ENCODE measurements around the gene KRTAP9-6.
"Not testable (repeated sequence)": the region's sequence is repeated elsewhere in the genome, so short reads cannot be mapped to it uniquely, and the experiment has no call there.

KRTAP9-6 gene, protein sequence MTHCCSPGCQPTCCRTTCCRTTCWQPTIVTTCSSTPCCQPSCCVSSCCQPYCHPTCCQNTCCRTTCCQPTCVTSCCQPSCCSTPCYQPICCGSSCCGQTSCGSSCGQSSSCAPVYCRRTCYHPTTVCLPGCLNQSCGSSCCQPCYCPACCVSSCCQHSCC

DNA sequence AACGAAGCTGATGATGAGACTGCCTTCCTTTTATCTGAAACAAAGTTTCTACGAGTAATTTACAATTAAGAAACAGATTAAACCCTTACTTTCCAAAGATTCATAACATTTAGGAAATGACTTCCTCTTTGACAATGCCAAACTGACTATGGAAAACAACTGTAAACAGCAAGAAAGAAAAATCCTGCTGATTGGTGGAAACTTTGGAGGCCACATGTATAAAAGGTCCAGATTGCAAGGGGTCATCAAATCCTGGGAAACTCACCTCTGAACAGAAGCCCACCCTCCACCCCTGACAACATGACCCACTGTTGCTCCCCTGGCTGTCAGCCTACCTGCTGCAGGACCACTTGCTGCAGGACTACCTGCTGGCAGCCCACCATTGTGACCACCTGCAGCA, at the start of gene KRTAP9-6:
KRTAP9-6 (plus strand) TSS at position 301 of the 400 bp plus-strand sequence; CDS start at position 301, 0 bp downstream.
- H3K27me3 Mint-ChIP-seq: peaks cover 3% of the 10 kb centered on the region
- H3K36me3 Mint-ChIP-seq: peaks cover 7% of the 10 kb centered on the region

DNA sequence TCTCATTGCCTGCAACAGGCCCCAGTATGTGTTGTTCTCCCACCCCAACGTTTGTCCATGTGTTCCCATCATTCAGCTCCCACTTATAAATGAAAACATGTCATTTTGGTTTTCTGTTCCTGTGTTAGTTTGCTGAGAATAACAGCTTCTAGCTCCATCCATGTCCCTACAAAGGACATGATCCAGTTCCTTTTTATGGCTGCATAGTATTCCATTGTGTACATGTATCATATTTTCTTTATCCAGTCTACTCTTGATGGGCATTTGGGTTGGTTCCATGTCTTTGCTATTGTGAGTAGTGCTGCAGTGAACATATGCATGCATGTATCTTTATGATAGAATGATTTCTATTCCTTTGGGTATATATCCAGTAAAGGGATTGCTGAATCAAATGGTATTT, 49.5 kb upstream of the KRTAP9-6 start:
- H3K4me3 Mint-ChIP-seq: no peak overlapping the region
- H3K4me1 Mint-ChIP-seq (ENCODE audit: low read depth): peaks cover 11% of the 10 kb centered on the region
- H3K27me3 Mint-ChIP-seq: peaks cover 4% of the 10 kb centered on the region
- peaks cover 2% of the 10 kb centered on the region for H3K36me3 Mint-ChIP-seq
- no peak overlapping the region for H3K27ac Mint-ChIP-seq
- no peaks in the 10 kb centered on the region for H3K9me3 Mint-ChIP-seq (ENCODE audit: low read depth)

More for the DNA sequence above, at the start of gene KRTAP9-6:
- H3K27ac Mint-ChIP-seq: no peak within 1 kb of the TSS
- no peak within 1 kb of the TSS for H3K4me3 Mint-ChIP-seq
- H3K9me3 Mint-ChIP-seq (ENCODE audit: low read depth): no peaks in the 10 kb centered on the region
- peaks cover 13% of the 10 kb centered on the region for H3K4me1 Mint-ChIP-seq (ENCODE audit: low read depth)

DNA sequence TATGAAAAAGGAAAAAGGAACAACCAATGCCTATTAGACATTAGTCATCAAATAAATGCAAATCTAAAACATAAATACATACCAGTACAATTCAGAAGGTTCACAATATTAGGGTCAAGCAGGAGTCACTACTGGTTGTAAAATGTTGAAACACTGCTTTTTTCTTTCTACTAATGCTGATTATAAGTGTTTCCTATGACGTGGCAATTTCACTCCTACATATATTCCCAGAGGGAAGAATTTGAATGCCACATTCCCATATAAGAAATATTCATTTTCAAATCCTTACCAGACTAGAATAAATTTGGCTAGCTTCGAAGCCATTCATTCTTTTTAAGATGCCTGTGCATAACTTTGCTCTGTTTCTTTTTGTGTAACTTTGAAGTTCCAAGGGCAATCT, 41.4 kb upstream of the KRTAP9-6 start:
- peaks cover 2% of the 10 kb centered on the region for H3K36me3 Mint-ChIP-seq
- peaks cover 2% of the 10 kb centered on the region for H3K27me3 Mint-ChIP-seq
- H3K9me3 Mint-ChIP-seq (ENCODE audit: low read depth): no peaks in the 10 kb centered on the region
- peaks cover 2% of the 10 kb centered on the region for H3K4me1 Mint-ChIP-seq (ENCODE audit: low read depth)
- no peak overlapping the region for H3K4me3 Mint-ChIP-seq
- H3K27ac Mint-ChIP-seq: no peak overlapping the region

DNA sequence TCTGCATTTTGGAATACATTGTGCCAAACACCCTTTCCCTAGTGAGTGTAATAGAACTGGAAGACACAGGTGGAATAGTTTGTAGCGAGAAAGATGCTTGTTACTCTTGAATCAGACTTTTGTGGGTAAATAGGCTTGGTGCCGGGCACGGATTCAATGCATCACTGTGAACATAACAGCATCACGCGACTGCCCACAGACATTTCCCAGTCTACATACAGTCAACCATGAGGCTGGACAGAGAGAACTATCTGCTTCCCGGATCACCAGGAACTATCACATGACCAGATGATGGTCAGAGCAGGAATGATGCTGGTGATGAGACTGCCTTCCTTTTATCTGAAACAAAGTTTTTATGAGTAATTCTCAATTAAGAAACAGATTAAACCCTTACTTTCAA, 39.1 kb upstream of the KRTAP9-6 start:
- Mint-ChIP-seq H3K4me1 (ENCODE audit: low read depth) (peaks cover 7% of the 10 kb centered on the region), H3K27ac (no peak overlapping the region), H3K36me3 (no peaks in the 10 kb centered on the region), H3K4me3 (no peak overlapping the region), H3K9me3 (ENCODE audit: low read depth) (no peaks in the 10 kb centered on the region), H3K27me3 (peaks cover 2% of the 10 kb centered on the region)

DNA sequence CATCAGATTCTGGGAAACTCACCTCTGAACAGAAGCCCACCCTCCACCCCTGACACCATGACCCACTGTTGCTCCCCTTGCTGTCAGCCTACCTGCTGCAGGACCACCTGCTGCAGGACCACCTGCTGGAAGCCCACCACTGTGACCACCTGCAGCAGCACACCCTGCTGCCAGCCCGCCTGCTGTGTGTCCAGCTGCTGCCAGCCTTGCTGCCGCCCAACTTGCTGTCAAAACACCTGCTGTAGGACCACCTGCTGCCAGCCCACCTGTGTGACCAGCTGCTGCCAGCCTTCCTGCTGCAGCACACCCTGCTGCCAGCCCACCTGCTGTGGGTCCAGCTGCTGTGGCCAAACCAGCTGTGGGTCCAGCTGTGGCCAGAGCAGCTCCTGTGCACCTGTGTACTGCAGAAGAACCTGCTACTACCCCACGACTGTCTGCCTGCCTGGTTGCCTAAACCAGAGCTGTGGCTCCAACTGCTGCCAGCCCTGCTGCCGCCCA, 38.5 kb upstream of the KRTAP9-6 start, which contains the start of gene KRTAP9-2:
KRTAP9-2 (plus strand) TSS at position 51 of the 498 bp plus-strand sequence; CDS start at position 58, 7 bp downstream.
- H3K36me3 Mint-ChIP-seq; H3K27ac Mint-ChIP-seq; H3K4me1 Mint-ChIP-seq (ENCODE audit: low read depth); H3K27me3 Mint-ChIP-seq; H3K4me3 Mint-ChIP-seq; H3K9me3 Mint-ChIP-seq (ENCODE audit: low read depth): not testable (repeated sequence)

DNA sequence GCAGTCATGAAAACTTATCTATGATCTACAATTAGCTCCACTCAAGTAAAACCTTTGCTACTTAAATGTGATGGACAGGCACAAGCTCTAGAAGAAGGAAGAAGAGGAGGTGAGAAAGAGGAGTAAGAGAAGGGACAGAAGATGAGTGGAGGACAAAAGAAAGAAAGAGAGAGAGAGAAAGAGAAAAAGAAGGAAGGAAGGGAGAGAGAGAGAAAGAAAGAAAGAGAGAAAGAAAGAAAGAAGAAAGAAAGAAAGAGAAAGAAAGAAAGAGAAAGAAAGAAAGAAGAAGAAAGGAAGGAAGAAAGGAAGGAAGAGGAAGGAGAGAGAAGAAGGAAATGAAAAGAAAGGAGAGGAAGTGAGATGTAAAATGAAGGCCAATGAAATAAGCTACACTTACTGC, 35.1 kb upstream of the KRTAP9-6 start:
- Mint-ChIP-seq H3K9me3 (ENCODE audit: low read depth) (no peaks in the 10 kb centered on the region), H3K36me3 (no peaks in the 10 kb centered on the region), H3K27me3 (peaks cover 2% of the 10 kb centered on the region), H3K27ac (no peak overlapping the region), H3K4me1 (ENCODE audit: low read depth) (peaks cover 4% of the 10 kb centered on the region), H3K4me3 (no peak overlapping the region)

DNA sequence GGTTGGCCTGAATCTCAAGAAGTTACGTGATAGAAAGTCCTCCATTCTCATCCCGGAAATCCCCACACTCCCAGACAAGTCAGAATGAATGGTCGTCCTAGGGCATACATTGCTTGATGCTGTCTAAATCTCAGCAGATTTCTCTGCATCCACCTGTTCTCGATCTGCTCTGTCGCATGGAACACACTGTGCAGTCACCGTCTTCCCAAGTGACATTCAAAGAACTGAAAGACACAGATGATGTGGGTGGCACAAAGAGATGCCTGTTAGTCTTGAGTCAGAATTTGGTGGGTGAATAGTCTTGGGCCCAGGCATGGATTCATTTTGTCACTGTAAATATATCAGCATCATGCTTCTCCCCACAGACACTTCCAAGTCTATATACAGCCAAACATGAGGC, 33.4 kb upstream of the KRTAP9-6 start:
- Mint-ChIP-seq H3K27me3 (peaks cover 2% of the 10 kb centered on the region), H3K27ac (no peak overlapping the region), H3K36me3 (no peaks in the 10 kb centered on the region), H3K4me1 (ENCODE audit: low read depth) (peaks cover 4% of the 10 kb centered on the region), H3K9me3 (ENCODE audit: low read depth) (no peaks in the 10 kb centered on the region), H3K4me3 (no peak overlapping the region)

DNA sequence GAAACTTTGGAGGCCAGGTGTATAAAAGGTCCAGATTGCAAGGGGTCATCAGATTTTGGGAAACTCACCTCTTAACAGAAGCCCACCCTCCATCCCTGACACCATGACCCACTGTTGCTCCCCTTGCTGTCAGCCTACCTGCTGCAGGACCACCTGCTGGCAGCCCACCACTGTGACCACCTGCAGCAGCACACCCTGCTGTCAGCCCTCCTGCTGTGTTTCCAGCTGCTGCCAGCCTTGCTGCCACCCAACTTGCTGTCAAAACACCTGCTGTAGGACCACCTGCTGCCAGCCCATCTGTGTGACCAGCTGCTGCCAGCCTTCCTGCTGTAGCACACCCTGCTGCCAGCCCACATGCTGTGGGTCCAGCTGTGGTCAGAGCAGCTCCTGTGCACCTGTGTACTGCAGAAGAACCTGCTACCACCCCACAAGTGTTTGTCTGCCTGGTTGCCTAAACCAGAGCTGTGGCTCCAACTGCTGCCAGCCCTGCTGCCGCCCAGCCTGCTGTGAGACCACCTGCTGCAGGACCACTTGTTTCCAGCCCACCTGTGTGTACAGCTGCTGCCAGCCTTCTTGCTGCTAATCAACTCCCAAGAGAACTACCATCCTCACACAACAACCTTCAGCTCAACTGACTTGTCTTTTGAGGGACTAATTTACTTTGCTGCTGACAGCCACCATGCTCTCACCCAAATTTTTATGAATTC, 32.6 kb upstream of the KRTAP9-6 start, which contains the start of gene KRTAP9-3:
KRTAP9-3 (plus strand) TSS at position 51 of the 707 bp plus-strand sequence; CDS start at position 104, 53 bp downstream.
- H3K4me3 Mint-ChIP-seq; H3K9me3 Mint-ChIP-seq (ENCODE audit: low read depth); H3K4me1 Mint-ChIP-seq (ENCODE audit: low read depth); H3K27me3 Mint-ChIP-seq; H3K27ac Mint-ChIP-seq; H3K36me3 Mint-ChIP-seq: not testable (repeated sequence)

DNA sequence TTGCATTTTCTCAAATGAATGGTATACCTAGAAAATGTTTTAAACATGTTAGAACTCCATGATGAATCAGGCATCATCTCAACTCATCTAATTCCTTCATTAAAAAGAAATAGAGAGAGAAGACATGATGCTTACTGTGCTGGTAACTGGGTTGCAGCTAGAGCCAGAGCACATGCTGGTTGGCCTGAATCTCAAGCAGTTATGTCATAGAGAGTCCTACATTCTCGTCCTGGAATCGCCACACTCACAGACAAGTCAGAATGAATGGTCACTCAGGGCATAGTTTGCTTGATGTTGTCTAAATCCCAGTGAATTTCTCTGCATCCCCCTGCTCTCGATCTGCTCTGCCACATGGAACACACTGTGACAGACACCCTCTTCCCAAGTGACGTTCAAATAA, 28.1 kb upstream of the KRTAP9-6 start:
- not testable (repeated sequence) for H3K4me3 Mint-ChIP-seq; H3K36me3 Mint-ChIP-seq; H3K27ac Mint-ChIP-seq; H3K9me3 Mint-ChIP-seq (ENCODE audit: low read depth); H3K4me1 Mint-ChIP-seq (ENCODE audit: low read depth); H3K27me3 Mint-ChIP-seq

DNA sequence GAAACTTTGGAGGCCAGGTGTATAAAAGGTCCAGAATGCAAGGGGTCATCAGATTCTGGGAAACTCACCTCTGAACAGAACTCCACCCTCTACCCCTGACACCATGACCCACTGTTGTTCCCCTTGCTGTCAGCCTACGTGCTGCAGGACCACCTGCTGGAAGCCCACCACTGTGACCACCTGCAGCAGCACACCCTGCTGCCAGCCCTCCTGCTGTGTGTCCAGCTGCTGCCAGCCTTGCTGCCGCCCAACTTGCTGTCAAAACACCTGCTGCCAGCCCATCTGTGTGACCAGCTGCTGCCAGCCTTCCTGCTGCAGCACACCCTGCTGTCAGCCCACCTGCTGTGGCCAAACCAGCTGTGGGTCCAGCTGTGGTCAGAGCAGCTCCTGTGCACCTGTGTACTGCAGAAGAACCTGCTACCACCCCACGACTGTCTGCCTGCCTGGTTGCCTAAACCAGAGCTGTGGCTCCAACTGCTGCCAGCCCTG, 27.2 kb upstream of the KRTAP9-6 start, which contains the start of gene KRTAP9-8:
KRTAP9-8 (plus strand) TSS at position 51 of the 489 bp plus-strand sequence; CDS start at position 104, 53 bp downstream.
- not testable (repeated sequence) for H3K27me3 Mint-ChIP-seq

DNA sequence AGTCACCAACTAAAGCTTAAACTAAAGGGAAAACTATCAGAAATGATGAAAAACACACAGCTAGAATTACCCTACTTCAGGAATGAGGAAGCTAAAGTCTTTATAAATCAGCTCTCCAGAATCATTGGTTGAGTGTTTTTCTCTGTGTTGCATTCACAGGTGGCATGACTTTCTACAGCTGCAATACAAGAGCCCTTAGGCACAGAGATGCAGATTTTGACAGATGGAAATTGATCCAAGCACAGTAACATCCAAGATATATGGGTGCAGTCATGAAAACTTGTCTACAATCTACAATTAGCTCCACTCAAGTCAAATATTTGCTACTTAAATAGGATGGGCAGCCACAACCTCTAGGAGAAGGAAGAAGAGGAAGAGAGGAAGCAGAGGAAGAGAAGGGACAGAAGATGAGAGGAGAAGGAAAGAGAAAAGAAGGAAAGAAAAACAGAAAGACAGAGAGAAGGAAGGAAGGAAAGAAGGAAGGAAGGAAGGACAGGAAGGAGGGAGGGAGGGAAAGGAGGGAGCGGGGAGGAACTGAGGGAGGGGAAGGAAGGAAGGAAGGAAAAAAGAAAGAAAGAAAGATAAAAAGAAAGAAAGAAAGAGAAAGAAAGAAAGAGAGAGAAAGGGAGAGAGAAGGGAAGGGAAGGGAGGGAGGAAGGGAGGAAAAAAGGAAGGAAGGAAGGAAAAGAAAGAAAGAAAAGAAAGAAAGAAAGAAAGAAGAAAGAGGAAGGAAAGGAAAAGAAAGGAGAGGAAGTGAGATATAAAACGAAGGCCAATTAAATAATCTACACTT, 18.0 kb upstream of the KRTAP9-6 start:
- H3K27ac Mint-ChIP-seq; H3K9me3 Mint-ChIP-seq (ENCODE audit: low read depth); H3K4me3 Mint-ChIP-seq; H3K4me1 Mint-ChIP-seq (ENCODE audit: low read depth); H3K27me3 Mint-ChIP-seq; H3K36me3 Mint-ChIP-seq: not testable (repeated sequence)

More for the DNA sequence above, 27.2 kb upstream of the KRTAP9-6 start, which contains the start of gene KRTAP9-8:
- not testable (repeated sequence) for H3K9me3 Mint-ChIP-seq (ENCODE audit: low read depth); H3K36me3 Mint-ChIP-seq; H3K27ac Mint-ChIP-seq; H3K4me1 Mint-ChIP-seq (ENCODE audit: low read depth); H3K4me3 Mint-ChIP-seq

DNA sequence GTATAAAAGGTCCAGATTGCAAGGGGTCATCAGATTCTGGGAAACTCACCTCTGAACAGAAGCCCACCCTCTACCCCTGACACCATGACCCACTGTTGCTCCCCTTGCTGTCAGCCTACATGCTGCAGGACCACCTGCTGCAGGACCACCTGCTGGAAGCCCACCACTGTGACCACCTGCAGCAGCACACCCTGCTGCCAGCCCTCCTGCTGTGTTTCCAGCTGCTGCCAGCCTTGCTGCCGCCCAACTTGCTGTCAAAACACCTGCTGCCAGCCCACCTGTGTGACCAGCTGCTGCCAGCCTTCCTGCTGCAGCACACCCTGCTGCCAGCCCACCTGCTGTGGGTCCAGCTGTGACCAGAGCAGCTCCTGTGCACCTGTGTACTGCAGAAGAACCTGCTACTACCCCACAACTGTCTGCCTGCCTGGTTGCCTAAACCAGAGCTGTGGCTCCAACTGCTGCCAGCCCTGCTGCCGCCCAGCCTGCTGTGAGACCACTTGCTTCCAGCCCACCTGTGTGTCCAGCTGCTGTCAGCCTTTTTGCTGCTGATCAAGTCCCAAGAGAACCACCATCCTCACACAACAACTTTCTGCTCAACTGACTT, 15.4 kb upstream of the KRTAP9-6 start, which contains the start of gene KRTAP9-4:
KRTAP9-4 (plus strand) TSS at position 51 of the 604 bp plus-strand sequence; CDS start at position 85, 34 bp downstream.
- not testable (repeated sequence) for H3K4me1 Mint-ChIP-seq (ENCODE audit: low read depth); H3K27ac Mint-ChIP-seq; H3K36me3 Mint-ChIP-seq; H3K9me3 Mint-ChIP-seq (ENCODE audit: low read depth); H3K4me3 Mint-ChIP-seq; H3K27me3 Mint-ChIP-seq

DNA sequence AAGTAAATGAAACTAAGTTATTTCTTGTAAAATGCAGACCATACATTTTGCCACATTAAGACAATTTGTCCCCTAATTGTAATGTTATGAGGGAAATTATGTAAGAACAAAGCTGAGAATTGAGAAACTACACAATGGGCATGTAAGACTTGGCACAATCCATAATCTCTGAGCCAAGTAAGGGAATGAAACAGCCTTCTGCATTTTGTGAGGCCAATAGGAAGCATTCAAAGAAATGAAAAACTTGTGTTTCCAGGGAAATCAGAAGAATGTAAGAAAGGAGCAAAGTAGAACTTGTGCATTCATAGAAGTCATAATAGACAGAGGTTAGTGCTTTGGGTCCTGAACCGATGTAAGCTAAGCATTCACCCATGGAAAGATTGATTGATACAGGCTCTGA, 13.9 kb upstream of the KRTAP9-6 start:
- Mint-ChIP-seq H3K4me1 (ENCODE audit: low read depth) (no peaks in the 10 kb centered on the region), H3K36me3 (no peaks in the 10 kb centered on the region), H3K27ac (no peak overlapping the region)

DNA sequence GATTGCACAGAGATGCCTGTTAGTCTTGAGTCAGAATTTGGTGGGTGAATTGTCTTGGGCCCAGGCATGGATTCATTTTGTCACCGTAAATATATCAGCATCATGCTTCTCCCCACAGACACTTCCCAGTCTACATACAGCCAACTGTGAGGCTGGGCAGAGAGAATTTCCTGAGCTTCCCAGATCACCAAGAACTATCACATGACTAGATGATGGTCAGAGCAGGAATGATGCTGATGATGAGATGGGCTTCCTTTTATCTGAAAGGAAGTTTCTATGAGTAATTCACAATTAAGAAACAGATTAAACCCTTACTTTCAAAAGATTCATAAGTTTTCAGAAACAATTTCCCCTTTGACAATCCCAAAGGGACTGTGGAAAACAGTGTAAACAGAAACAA, 10.3 kb upstream of the KRTAP9-6 start:
- H3K4me3 Mint-ChIP-seq: no peak overlapping the region
- no peak overlapping the region for H3K27ac Mint-ChIP-seq

More for the DNA sequence above, 13.9 kb upstream of the KRTAP9-6 start:
- Mint-ChIP-seq H3K9me3 (ENCODE audit: low read depth) (no peaks in the 10 kb centered on the region), H3K27me3 (peaks cover 5% of the 10 kb centered on the region), H3K4me3 (no peak overlapping the region)

More for the DNA sequence above, 10.3 kb upstream of the KRTAP9-6 start:
- peaks cover 3% of the 10 kb centered on the region for H3K36me3 Mint-ChIP-seq
- H3K4me1 Mint-ChIP-seq (ENCODE audit: low read depth): no peaks in the 10 kb centered on the region
- H3K9me3 Mint-ChIP-seq (ENCODE audit: low read depth): no peaks in the 10 kb centered on the region
- H3K27me3 Mint-ChIP-seq: peaks cover 5% of the 10 kb centered on the region

All from activated naive CD8-positive, alpha-beta T cell (primary cell).